GM23338 (cell line): ENCODE results near the gene CIDEB. TPM values are rescaled to one million over a fixed set of nuclear protein-coding genes. Genes with fewer than 3 reads are reported as not detected.
A peak's percentile ranks its signal among the peaks of the same experiment; 100 is the strongest.

Source experiments
- ATAC-seq: fragments of 200-7000 bp; cut with Tn5 transposase; 3 replicates; pipeline ENCODE4 v1.9.1; 2020
- DNase-seq: peaks from one replicate; pipeline ENCODE4 v3.0.0-alpha.2; 2015; ENCODE audit warnings: low spot score
- H2AFZ ChIP-seq: fragments of 200-600 bp; sonication (generic); 2 replicates; pipeline ENCODE4 v1.8.0; 2016; ENCODE audit warnings: antibody characterized with exemption, mild to moderate bottlenecking, moderate library complexity
- H3F3A ChIP-seq: fragments of 200-600 bp; sonication (generic); replicated peaks from 2 replicates; pipeline ENCODE4 v1.8.0; 2017; ENCODE audit warnings: antibody characterized with exemption, mixed run types, low read depth
- H3K27ac ChIP-seq: fragments of 200-600 bp; sonication (generic); 2 replicates; pipeline ENCODE4 v1.6.1; 2016; ENCODE audit warnings: low read depth
- H3K27me3 ChIP-seq: fragments of 200-600 bp; sonication (generic); 2 replicates; pipeline ENCODE4 v1.8.0; 2016; ENCODE audit warnings: mild to moderate bottlenecking, mixed run types, moderate library complexity; ENCODE audit not compliant: insufficient read depth
- H3K36me3 ChIP-seq: fragments of 200-600 bp; sonication (generic); 2 replicates; pipeline ENCODE4 v1.8.0; 2016; ENCODE audit warnings: mild to moderate bottlenecking; ENCODE audit not compliant: insufficient read depth
- H3K4me1 ChIP-seq: fragments of 200-600 bp; sonication (generic); 2 replicates; pipeline ENCODE4 v1.8.0; 2016; ENCODE audit warnings: mild to moderate bottlenecking, moderate library complexity; ENCODE audit not compliant: insufficient read depth
- H3K4me2 ChIP-seq: fragments of 200-600 bp; sonication (generic); 2 replicates; pipeline ENCODE4 v1.7.1; 2017; ENCODE audit warnings: mixed run types
- H3K4me3 ChIP-seq: fragments of 200-600 bp; sonication (generic); 2 replicates; pipeline ENCODE4 v1.6.1; 2016; ENCODE audit warnings: mixed run types
- H3K79me2 ChIP-seq: fragments of 200-600 bp; sonication (generic); replicated peaks from 2 replicates; pipeline ENCODE4 v1.8.0; 2017; ENCODE audit warnings: mild to moderate bottlenecking; ENCODE audit not compliant: insufficient read depth
- H3K9me2 ChIP-seq: fragments of 200-600 bp; sonication (generic); 2 replicates; pipeline ENCODE4 v1.8.0; 2017; ENCODE audit not compliant: insufficient read depth
- H4K20me1 ChIP-seq: fragments of 200-600 bp; sonication (generic); replicated peaks from 2 replicates; pipeline ENCODE4 v1.8.0; 2017; ENCODE audit warnings: mild to moderate bottlenecking; ENCODE audit not compliant: insufficient read depth
- H3K27ac Mint-ChIP-seq: 2 replicates; pipeline ENCODE4 v1.8.0; 2020; ENCODE audit warnings: inconsistent platforms, mild to moderate bottlenecking, moderate library complexity, mixed read lengths
- H3K27me3 Mint-ChIP-seq: 3 replicates; pipeline ENCODE4 v1.8.0; 2022; ENCODE audit warnings: low read depth, mild to moderate bottlenecking, moderate library complexity, mixed read lengths, inconsistent platforms; ENCODE audit not compliant: insufficient read depth, poor library complexity
- H3K36me3 Mint-ChIP-seq: 3 replicates; pipeline ENCODE4 v1.8.0; 2021; ENCODE audit warnings: low read depth, mild to moderate bottlenecking, inconsistent platforms, moderate library complexity, mixed read lengths
- H3K4me1 Mint-ChIP-seq: 3 replicates; pipeline ENCODE4 v1.8.0; 2020; ENCODE audit warnings: mild to moderate bottlenecking, inconsistent platforms, mixed read lengths
- H3K4me3 Mint-ChIP-seq: 3 replicates; pipeline ENCODE4 v1.8.0; 2021; ENCODE audit warnings: moderate library complexity, mild to moderate bottlenecking, inconsistent platforms, mixed read lengths
- H3K9me3 Mint-ChIP-seq: 3 replicates; pipeline ENCODE4 v1.8.0; 2020; ENCODE audit warnings: moderate library complexity, mild to moderate bottlenecking, inconsistent platforms, mixed read lengths
- CREB1 ChIP-seq: fragments of 250-450 bp; sonication (Bioruptor Pico); IDR thresholded peaks from 2 replicates; pipeline ENCODE4 v1.5.0; 2020; ENCODE audit warnings: low read depth, mild to moderate bottlenecking, moderate library complexity
- EZH2 ChIP-seq: fragments of 200-600 bp; sonication (generic); IDR thresholded peaks from one replicate; pipeline ENCODE4 v1.8.0; 2017; ENCODE audit warnings: antibody characterized with exemption, mild to moderate bottlenecking, low read depth; ENCODE audit not compliant: unreplicated experiment
- EZH2phosphoT487 ChIP-seq: fragments of 200-600 bp; sonication (generic); IDR thresholded peaks from one replicate; pipeline ENCODE4 v1.8.1; 2018; ENCODE audit warnings: antibody characterized with exemption; ENCODE audit not compliant: unreplicated experiment
- JUNB ChIP-seq: IDR thresholded peaks from one replicate; pipeline ENCODE4 v1.6.1; 2016; ENCODE audit warnings: antibody characterized with exemption; ENCODE audit not compliant: unreplicated experiment
- NANOG ChIP-seq: IDR thresholded peaks from 2 replicates; pipeline ENCODE4 v1.6.1; 2016; ENCODE audit warnings: antibody characterized with exemption, borderline replicate concordance
- POLR2AphosphoS5 ChIP-seq: IDR thresholded peaks from 2 replicates; pipeline ENCODE4 v1.6.1; 2016; ENCODE audit warnings: antibody characterized with exemption, low read depth
- STAT1 ChIP-seq: IDR thresholded peaks from one replicate; pipeline ENCODE4 v1.6.1; 2016; ENCODE audit warnings: antibody characterized with exemption; ENCODE audit not compliant: unreplicated experiment
- ZNF114 ChIP-seq: fragments of 250-450 bp; sonication (Bioruptor Pico); IDR thresholded peaks from 2 replicates; pipeline ENCODE4 v1.5.0; 2020; ENCODE audit warnings: mild to moderate bottlenecking, moderate library complexity
- ZNF331 ChIP-seq: fragments of 250-450 bp; sonication (Bioruptor Pico); IDR thresholded peaks from 2 replicates; pipeline ENCODE4 v1.5.0; 2020; ENCODE audit warnings: low read depth, mild to moderate bottlenecking, moderate library complexity
- polyA plus RNA-seq: library from polyadenylated mRNA; unstranded; fragments of >200 nt; fragmentation: Nextera tagmentation; extraction: Ambion mirVana; gene quantifications from 2 replicates; pipeline ENCODE4 v1.2.1, GENCODE V29; 2016
- total RNA-seq: library from RNA; depleted of rRNA; stranded (reverse); fragments of >200 nt; shearing (Covaris generic); gene quantifications from 2 replicates; pipeline ENCODE4 v1.2.3, GENCODE V29; 2014
- TF ChIP-seq, protein P1 (sequence below): IDR thresholded peaks from 2 replicates; pipeline ENCODE4 v1.6.1; 2016; ENCODE audit warnings: antibody characterized with exemption
- TF ChIP-seq, protein P2 (sequence below): IDR thresholded peaks from one replicate; pipeline ENCODE4 v1.6.1; 2018; ENCODE audit warnings: antibody characterized with exemption; ENCODE audit not compliant: unreplicated experiment
- TF ChIP-seq, protein P3 (sequence below): fragments of 250-450 bp; sonication (Bioruptor Pico); IDR thresholded peaks from 2 replicates; pipeline ENCODE4 v1.5.0; 2020; ENCODE audit warnings: mild to moderate bottlenecking, moderate library complexity
- TF ChIP-seq, protein P4 (sequence below), 2 experiments: fragments of 200-600 bp in 1 of 2; sonication (generic) in 1 of 2; conservative IDR thresholded peaks; 2 replicates each; pipeline versions ENCODE4 v1.5.1 to v1.6.1; 2016 to 2017; ENCODE audit warnings: antibody characterized with exemption in 2 of 2, low read depth in 2 of 2, mild to moderate bottlenecking in 2 of 2, moderate library complexity in 1 of 2

Gene CIDEB
- total and polyA plus RNA-seq, 2 experiments from 2014 or later: 3.4 to 4.6 TPM

DNA sequence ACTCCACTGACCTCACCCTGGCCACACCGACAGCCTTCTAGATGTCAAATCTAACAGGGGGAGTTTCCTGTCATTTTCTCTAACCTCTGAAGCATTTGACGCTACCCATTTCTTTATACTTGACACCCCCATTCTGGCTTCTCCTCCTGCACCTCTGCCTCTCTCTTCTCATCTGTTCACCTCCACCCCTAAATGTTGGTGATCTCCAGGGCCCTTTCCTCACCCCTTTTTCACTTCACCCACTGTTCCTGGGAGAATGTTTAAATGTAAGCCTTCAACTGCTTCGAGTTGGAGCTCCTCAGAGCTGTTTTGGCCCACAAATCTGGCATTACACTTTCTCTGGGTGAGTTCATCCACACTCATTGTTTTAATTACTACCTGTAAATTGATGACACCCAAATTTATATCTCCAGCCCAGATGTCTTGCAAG, 35.9 kb downstream of the CIDEB start:
- H3K36me3 Mint-ChIP-seq: peaks cover 6% of the 10 kb centered on the region; the same call in 2 of the 3 replicates
- no peaks in the 10 kb centered on the region for H3K9me2 ChIP-seq
- TF ChIP-seq, protein P1, sequence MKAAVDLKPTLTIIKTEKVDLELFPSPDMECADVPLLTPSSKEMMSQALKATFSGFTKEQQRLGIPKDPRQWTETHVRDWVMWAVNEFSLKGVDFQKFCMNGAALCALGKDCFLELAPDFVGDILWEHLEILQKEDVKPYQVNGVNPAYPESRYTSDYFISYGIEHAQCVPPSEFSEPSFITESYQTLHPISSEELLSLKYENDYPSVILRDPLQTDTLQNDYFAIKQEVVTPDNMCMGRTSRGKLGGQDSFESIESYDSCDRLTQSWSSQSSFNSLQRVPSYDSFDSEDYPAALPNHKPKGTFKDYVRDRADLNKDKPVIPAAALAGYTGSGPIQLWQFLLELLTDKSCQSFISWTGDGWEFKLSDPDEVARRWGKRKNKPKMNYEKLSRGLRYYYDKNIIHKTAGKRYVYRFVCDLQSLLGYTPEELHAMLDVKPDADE: no peak
- no peak for TF ChIP-seq EZH2phosphoT487
- TF ChIP-seq ZNF331: no peak
- no peak for TF ChIP-seq JUNB
- TF ChIP-seq CREB1 (CRISPR knock-in tag): no peak
- TF ChIP-seq STAT1: no peak
- no peak for TF ChIP-seq EZH2
- TF ChIP-seq NANOG: no peak
- no peak for TF ChIP-seq POLR2AphosphoS5
- TF ChIP-seq ZNF114 (CRISPR knock-in tag): no peak
- TF ChIP-seq, protein P2, sequence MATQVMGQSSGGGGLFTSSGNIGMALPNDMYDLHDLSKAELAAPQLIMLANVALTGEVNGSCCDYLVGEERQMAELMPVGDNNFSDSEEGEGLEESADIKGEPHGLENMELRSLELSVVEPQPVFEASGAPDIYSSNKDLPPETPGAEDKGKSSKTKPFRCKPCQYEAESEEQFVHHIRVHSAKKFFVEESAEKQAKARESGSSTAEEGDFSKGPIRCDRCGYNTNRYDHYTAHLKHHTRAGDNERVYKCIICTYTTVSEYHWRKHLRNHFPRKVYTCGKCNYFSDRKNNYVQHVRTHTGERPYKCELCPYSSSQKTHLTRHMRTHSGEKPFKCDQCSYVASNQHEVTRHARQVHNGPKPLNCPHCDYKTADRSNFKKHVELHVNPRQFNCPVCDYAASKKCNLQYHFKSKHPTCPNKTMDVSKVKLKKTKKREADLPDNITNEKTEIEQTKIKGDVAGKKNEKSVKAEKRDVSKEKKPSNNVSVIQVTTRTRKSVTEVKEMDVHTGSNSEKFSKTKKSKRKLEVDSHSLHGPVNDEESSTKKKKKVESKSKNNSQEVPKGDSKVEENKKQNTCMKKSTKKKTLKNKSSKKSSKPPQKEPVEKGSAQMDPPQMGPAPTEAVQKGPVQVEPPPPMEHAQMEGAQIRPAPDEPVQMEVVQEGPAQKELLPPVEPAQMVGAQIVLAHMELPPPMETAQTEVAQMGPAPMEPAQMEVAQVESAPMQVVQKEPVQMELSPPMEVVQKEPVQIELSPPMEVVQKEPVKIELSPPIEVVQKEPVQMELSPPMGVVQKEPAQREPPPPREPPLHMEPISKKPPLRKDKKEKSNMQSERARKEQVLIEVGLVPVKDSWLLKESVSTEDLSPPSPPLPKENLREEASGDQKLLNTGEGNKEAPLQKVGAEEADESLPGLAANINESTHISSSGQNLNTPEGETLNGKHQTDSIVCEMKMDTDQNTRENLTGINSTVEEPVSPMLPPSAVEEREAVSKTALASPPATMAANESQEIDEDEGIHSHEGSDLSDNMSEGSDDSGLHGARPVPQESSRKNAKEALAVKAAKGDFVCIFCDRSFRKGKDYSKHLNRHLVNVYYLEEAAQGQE: no peak
- TF ChIP-seq, protein P3, sequence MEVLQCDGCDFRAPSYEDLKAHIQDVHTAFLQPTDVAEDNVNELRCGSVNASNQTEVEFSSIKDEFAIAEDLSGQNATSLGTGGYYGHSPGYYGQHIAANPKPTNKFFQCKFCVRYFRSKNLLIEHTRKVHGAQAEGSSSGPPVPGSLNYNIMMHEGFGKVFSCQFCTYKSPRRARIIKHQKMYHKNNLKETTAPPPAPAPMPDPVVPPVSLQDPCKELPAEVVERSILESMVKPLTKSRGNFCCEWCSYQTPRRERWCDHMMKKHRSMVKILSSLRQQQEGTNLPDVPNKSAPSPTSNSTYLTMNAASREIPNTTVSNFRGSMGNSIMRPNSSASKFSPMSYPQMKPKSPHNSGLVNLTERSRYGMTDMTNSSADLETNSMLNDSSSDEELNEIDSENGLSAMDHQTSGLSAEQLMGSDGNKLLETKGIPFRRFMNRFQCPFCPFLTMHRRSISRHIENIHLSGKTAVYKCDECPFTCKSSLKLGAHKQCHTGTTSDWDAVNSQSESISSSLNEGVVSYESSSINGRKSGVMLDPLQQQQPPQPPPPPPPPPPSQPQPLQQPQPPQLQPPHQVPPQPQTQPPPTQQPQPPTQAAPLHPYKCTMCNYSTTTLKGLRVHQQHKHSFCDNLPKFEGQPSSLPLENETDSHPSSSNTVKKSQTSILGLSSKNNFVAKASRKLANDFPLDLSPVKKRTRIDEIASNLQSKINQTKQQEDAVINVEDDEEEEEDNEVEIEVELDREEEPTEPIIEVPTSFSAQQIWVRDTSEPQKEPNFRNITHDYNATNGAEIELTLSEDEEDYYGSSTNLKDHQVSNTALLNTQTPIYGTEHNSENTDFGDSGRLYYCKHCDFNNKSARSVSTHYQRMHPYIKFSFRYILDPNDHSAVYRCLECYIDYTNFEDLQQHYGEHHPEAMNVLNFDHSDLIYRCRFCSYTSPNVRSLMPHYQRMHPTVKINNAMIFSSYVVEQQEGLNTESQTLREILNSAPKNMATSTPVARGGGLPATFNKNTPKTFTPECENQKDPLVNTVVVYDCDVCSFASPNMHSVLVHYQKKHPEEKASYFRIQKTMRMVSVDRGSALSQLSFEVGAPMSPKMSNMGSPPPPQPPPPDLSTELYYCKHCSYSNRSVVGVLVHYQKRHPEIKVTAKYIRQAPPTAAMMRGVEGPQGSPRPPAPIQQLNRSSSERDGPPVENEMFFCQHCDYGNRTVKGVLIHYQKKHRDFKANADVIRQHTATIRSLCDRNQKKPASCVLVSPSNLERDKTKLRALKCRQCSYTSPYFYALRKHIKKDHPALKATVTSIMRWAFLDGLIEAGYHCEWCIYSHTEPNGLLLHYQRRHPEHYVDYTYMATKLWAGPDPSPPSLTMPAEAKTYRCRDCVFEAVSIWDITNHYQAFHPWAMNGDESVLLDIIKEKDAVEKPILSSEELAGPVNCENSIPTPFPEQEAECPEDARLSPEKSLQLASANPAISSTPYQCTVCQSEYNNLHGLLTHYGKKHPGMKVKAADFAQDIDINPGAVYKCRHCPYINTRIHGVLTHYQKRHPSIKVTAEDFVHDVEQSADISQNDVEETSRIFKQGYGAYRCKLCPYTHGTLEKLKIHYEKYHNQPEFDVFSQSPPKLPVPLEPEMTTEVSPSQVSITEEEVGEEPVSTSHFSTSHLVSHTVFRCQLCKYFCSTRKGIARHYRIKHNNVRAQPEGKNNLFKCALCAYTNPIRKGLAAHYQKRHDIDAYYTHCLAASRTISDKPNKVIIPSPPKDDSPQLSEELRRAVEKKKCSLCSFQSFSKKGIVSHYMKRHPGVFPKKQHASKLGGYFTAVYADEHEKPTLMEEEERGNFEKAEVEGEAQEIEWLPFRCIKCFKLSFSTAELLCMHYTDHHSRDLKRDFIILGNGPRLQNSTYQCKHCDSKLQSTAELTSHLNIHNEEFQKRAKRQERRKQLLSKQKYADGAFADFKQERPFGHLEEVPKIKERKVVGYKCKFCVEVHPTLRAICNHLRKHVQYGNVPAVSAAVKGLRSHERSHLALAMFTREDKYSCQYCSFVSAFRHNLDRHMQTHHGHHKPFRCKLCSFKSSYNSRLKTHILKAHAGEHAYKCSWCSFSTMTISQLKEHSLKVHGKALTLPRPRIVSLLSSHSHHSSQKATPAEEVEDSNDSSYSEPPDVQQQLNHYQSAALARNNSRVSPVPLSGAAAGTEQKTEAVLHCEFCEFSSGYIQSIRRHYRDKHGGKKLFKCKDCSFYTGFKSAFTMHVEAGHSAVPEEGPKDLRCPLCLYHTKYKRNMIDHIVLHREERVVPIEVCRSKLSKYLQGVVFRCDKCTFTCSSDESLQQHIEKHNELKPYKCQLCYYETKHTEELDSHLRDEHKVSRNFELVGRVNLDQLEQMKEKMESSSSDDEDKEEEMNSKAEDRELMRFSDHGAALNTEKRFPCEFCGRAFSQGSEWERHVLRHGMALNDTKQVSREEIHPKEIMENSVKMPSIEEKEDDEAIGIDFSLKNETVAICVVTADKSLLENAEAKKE (CRISPR knock-in tag): no peak
- TF ChIP-seq, protein P4, sequence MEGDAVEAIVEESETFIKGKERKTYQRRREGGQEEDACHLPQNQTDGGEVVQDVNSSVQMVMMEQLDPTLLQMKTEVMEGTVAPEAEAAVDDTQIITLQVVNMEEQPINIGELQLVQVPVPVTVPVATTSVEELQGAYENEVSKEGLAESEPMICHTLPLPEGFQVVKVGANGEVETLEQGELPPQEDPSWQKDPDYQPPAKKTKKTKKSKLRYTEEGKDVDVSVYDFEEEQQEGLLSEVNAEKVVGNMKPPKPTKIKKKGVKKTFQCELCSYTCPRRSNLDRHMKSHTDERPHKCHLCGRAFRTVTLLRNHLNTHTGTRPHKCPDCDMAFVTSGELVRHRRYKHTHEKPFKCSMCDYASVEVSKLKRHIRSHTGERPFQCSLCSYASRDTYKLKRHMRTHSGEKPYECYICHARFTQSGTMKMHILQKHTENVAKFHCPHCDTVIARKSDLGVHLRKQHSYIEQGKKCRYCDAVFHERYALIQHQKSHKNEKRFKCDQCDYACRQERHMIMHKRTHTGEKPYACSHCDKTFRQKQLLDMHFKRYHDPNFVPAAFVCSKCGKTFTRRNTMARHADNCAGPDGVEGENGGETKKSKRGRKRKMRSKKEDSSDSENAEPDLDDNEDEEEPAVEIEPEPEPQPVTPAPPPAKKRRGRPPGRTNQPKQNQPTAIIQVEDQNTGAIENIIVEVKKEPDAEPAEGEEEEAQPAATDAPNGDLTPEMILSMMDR (conservative IDR thresholded peaks at IDR 0.05; ENCODE audit: low read depth in 2 of 2): no peak
- no peak for DNase-seq
- no peaks in the 10 kb centered on the region for H3K27me3 ChIP-seq
- H3K79me2 ChIP-seq: no peaks in the 10 kb centered on the region; the same call in 1 of the 2 replicates
- H3K27ac Mint-ChIP-seq: no peak overlapping the region
- H3K36me3 ChIP-seq: no peaks in the 10 kb centered on the region
- peak overlapping the region; percentile 86 for H3K4me3 ChIP-seq
- H3K4me1 Mint-ChIP-seq: peaks cover 22% of the 10 kb centered on the region
- no peak overlapping the region for H3K27ac ChIP-seq
- H3K27me3 Mint-ChIP-seq: peaks cover 10% of the 10 kb centered on the region
- H2AFZ ChIP-seq: peak overlapping the region; percentile 38; the same call in 1 of the 2 replicates
- H3K4me3 Mint-ChIP-seq: peak overlapping the region; percentile 77
- no peak for ATAC-seq
- no peaks in the 10 kb centered on the region; the same call in 2 of the 3 replicates for H3K9me3 Mint-ChIP-seq
- H3K4me1 ChIP-seq: peaks cover 16% of the 10 kb centered on the region
- no peaks in the 10 kb centered on the region for H4K20me1 ChIP-seq
- H3K4me2 ChIP-seq: peak overlapping the region; percentile 84
- peaks cover 11% of the 10 kb centered on the region; the same call in 1 of the 2 replicates for H3F3A ChIP-seq
